Astrocyte (in vitro differentiated cells and primary cell): ENCODE data around the gene ACOX3. TPM values are rescaled to one million over a fixed set of nuclear protein-coding genes. Genes with fewer than 3 reads are reported as not detected.

Experiments used
- DNase-seq: peaks from one replicate; pipeline ENCODE4 v3.0.0-alpha.2; 2010; ENCODE audit warnings: low read depth
- FAIRE-seq: peaks from 2 replicates; lab custom pipeline; 2011; peaks lifted over from hg19 to GRCh38; lab: Jason Lieb, UNC
- H2AFZ ChIP-seq: 2 replicates; pipeline ENCODE4 v1.6.0; 2012; ENCODE audit warnings: low read depth, low read length, inconsistent platforms
- H3K27ac ChIP-seq: 2 replicates; pipeline ENCODE4 v1.5.1; 2011; ENCODE audit warnings: low read depth, low read length, inconsistent platforms
- H3K27me3 ChIP-seq: 2 replicates; pipeline ENCODE4 v1.6.0; 2011; ENCODE audit warnings: low read length, inconsistent platforms; ENCODE audit not compliant: insufficient read depth
- H3K36me3 ChIP-seq: 2 replicates; pipeline ENCODE4 v1.5.1; 2011; ENCODE audit warnings: low read length, inconsistent platforms; ENCODE audit not compliant: insufficient read depth
- H3K4me1 ChIP-seq: 2 replicates; pipeline ENCODE4 v1.5.1; 2011; ENCODE audit warnings: low read length, inconsistent platforms; ENCODE audit not compliant: insufficient read depth
- H3K4me2 ChIP-seq: 2 replicates; pipeline ENCODE4 v1.6.0; 2012; ENCODE audit warnings: low read length, inconsistent platforms
- H3K4me3 ChIP-seq: 2 replicates; pipeline ENCODE4 v1.5.1; 2011; ENCODE audit warnings: low read depth, mild to moderate bottlenecking, low read length, inconsistent platforms; ENCODE audit not compliant: insufficient read depth
- H3K79me2 ChIP-seq: 2 replicates; pipeline ENCODE4 v1.6.0; 2012; ENCODE audit warnings: mild to moderate bottlenecking, low read length, inconsistent platforms; ENCODE audit not compliant: insufficient read depth
- H3K9ac ChIP-seq: 2 replicates; pipeline ENCODE4 v1.6.0; 2012; ENCODE audit warnings: mild to moderate bottlenecking, low read length, inconsistent platforms
- H3K9me3 ChIP-seq: 2 replicates; pipeline ENCODE4 v1.5.1; 2012; ENCODE audit warnings: low read depth, mild to moderate bottlenecking, low read length, inconsistent platforms; ENCODE audit not compliant: insufficient read depth
- H4K20me1 ChIP-seq: 2 replicates; pipeline ENCODE4 v1.6.0; 2012; ENCODE audit warnings: low read length, inconsistent platforms; ENCODE audit not compliant: insufficient read depth
- H3K27ac Mint-ChIP-seq: one replicate; pipeline ENCODE4 v1.8.0; 2021; ENCODE audit warnings: mild to moderate bottlenecking, mixed read lengths; ENCODE audit not compliant: unreplicated experiment
- H3K27me3 Mint-ChIP-seq: one replicate; pipeline ENCODE4 v1.8.0; 2021; ENCODE audit warnings: low read depth, mixed read lengths; ENCODE audit not compliant: unreplicated experiment
- H3K36me3 Mint-ChIP-seq: one replicate; pipeline ENCODE4 v1.8.0; 2021; ENCODE audit warnings: low read depth, mixed read lengths; ENCODE audit not compliant: unreplicated experiment
- H3K4me1 Mint-ChIP-seq: one replicate; pipeline ENCODE4 v1.8.0; 2021; ENCODE audit warnings: low read depth, mixed read lengths; ENCODE audit not compliant: unreplicated experiment
- H3K4me3 Mint-ChIP-seq: one replicate; pipeline ENCODE4 v1.8.0; 2021; ENCODE audit warnings: mild to moderate bottlenecking, moderate library complexity, mixed read lengths; ENCODE audit not compliant: unreplicated experiment
- H3K9me3 Mint-ChIP-seq: one replicate; pipeline ENCODE4 v1.8.0; 2021; ENCODE audit warnings: mild to moderate bottlenecking, mixed read lengths; ENCODE audit not compliant: unreplicated experiment
- EZH2 ChIP-seq: IDR thresholded peaks from 2 replicates; pipeline ENCODE4 v1.6.1; 2012; ENCODE audit warnings: mild to moderate bottlenecking, low read length, inconsistent platforms; ENCODE audit not compliant: insufficient read depth
- total RNA-seq: library from RNA; stranded (reverse); gene quantifications from 2 replicates; pipeline ENCODE4 v1.2.1, GENCODE V29; 2021
- TF ChIP-seq, protein P1 (sequence below): IDR thresholded peaks from 2 replicates; pipeline ENCODE4 v1.5.1; 2011; ENCODE audit warnings: low read depth, mild to moderate bottlenecking, inconsistent platforms, low read length, moderate library complexity; ENCODE audit not compliant: insufficient read depth

ACOX3 gene
- total RNA-seq, 1 donor from 2014 or later = 45.6 TPM

DNA sequence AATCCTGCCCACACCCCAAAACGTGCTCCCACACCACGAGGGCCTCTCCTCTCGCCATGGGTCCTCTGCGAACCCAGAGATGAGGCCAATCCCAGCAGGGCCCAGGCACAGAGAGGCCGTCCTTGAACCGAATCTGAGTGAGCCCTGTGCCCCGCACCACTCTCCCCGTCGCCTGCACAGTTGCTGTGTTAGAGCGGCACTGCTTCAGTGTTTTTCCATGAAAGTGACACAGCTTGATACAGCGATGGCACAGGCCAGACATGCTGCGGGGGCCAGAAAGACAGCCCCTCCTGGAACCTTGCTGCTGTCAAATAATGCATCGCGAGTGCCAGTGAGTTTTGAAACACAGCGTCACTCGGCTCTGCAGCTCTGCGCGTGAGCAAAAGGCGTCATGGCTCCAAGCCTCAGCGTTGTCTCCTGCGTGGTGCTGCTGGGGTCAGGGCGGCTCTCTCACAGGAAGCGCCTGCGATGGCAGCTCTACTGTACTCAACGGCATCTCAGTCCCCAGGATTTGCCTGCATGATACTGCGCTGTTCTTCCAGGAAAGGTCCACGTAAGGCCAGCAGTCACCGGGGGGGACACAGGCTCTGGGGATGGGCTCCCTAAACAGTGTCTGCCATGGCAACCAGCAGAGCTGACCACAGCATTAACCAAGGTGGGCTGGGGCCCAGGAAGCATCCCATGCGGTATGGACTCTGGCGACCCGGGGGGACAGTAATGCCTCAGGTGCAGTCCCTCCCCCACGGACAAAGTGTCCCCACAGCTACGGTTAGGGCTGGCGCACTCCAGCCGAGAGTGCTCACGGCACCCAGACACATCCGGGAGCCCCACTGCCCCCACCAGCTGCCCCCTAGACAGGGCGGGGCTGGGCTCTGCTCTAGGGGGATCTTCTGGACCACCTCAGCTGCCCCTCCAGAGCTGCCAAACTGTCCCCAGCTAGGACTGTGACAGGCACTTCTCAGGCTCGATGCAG lies 63.1 kb downstream of the ACOX3 start:
- Mint-ChIP-seq H3K36me3 (peaks cover 10% of the 10 kb centered on the region), H3K4me3 (no peak overlapping the region), H3K9me3 (no peaks in the 10 kb centered on the region), H3K27me3 (no peaks in the 10 kb centered on the region), H3K4me1 (no peaks in the 10 kb centered on the region), H3K27ac (no peak overlapping the region)
- FAIRE-seq (no peak), DNase-seq (no peak)
- H3K79me2 ChIP-seq = no peaks in the 10 kb centered on the region
- H3K4me1 ChIP-seq = peaks cover 3% of the 10 kb centered on the region
- no peaks in the 10 kb centered on the region for H4K20me1 ChIP-seq
- H3K9me3 ChIP-seq = no peaks in the 10 kb centered on the region
- H2AFZ ChIP-seq = no peak overlapping the region
- no peaks in the 10 kb centered on the region for H3K27me3 ChIP-seq
- no peak overlapping the region for H3K4me3 ChIP-seq
- no peak overlapping the region for H3K4me2 ChIP-seq
- H3K27ac ChIP-seq = no peak overlapping the region
- TF ChIP-seq EZH2 = no peak
- TF ChIP-seq, protein P1, sequence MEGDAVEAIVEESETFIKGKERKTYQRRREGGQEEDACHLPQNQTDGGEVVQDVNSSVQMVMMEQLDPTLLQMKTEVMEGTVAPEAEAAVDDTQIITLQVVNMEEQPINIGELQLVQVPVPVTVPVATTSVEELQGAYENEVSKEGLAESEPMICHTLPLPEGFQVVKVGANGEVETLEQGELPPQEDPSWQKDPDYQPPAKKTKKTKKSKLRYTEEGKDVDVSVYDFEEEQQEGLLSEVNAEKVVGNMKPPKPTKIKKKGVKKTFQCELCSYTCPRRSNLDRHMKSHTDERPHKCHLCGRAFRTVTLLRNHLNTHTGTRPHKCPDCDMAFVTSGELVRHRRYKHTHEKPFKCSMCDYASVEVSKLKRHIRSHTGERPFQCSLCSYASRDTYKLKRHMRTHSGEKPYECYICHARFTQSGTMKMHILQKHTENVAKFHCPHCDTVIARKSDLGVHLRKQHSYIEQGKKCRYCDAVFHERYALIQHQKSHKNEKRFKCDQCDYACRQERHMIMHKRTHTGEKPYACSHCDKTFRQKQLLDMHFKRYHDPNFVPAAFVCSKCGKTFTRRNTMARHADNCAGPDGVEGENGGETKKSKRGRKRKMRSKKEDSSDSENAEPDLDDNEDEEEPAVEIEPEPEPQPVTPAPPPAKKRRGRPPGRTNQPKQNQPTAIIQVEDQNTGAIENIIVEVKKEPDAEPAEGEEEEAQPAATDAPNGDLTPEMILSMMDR = no peak
- H3K9ac ChIP-seq = no peak overlapping the region
- H3K36me3 ChIP-seq = no peaks in the 10 kb centered on the region

DNA sequence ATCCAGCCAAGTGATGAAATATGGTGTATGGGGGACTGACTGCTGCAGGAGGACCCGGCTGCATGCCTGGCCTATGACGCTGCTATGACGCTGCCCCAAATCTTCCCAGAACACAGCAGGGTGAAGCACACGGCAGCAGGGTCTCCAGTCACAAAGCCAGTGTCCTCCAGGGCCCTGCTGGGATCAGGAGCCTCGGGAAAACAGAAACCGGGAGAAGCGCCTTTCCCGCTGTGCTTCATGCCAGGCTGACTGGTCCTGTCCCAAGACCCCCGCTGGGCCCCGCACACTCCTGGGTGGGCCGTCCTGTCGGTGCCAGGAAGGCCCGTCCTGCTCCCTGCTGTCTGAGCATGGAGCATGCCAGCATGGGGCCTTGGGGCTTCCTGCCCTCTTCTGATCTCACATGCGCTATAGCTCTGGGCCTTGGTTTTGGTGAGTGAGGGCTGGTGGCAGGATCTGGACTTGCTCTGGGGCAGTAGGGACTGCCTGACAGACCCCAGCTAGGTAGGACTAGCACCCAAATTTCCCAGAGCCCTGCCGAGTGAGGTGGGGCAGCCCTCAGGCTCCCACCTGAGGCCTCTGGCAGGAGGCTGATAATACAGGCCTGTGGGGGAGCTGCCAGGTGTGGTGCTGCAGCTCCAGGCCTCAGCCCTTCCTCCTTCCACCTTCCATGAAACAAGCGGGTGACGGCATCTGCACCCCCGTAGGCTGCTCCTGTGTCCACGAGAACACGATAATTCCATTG lies 64.0 kb downstream of the ACOX3 start:
- H3K36me3 ChIP-seq = no peaks in the 10 kb centered on the region
- no peaks in the 10 kb centered on the region for H4K20me1 ChIP-seq
- no peak overlapping the region for H3K4me2 ChIP-seq
- H3K36me3 Mint-ChIP-seq = peaks cover 13% of the 10 kb centered on the region
- H3K9ac ChIP-seq = no peak overlapping the region
- no peaks in the 10 kb centered on the region for H3K9me3 ChIP-seq
- DNase-seq = no peak
- no peaks in the 10 kb centered on the region for H3K27me3 Mint-ChIP-seq
- no peak for TF ChIP-seq EZH2
- no peak overlapping the region for H3K4me3 ChIP-seq
- H3K79me2 ChIP-seq = no peaks in the 10 kb centered on the region
- H2AFZ ChIP-seq = no peak overlapping the region
- no peak for FAIRE-seq
- H3K4me1 ChIP-seq = peaks cover 3% of the 10 kb centered on the region
- H3K9me3 Mint-ChIP-seq = no peaks in the 10 kb centered on the region
- H3K27me3 ChIP-seq = no peaks in the 10 kb centered on the region
- no peaks in the 10 kb centered on the region for H3K4me1 Mint-ChIP-seq
- no peak overlapping the region for H3K4me3 Mint-ChIP-seq
- no peak overlapping the region for H3K27ac Mint-ChIP-seq
- H3K27ac ChIP-seq = no peak overlapping the region

- TF ChIP-seq EZH2 = no peak
- TF ChIP-seq, protein P1 = no peak
- Histone ChIP-seq H2AFZ (no peak overlapping the region), H4K20me1 (no peaks in the 10 kb centered on the region), H3K27ac (no peak overlapping the region), H3K4me2 (no peak overlapping the region), H3K36me3 (no peaks in the 10 kb centered on the region), H3K4me1 (peaks cover 3% of the 10 kb centered on the region), H3K27me3 (no peaks in the 10 kb centered on the region), H3K4me3 (no peak overlapping the region), H3K79me2 (no peaks in the 10 kb centered on the region), H3K9ac (no peak overlapping the region), H3K9me3 (no peaks in the 10 kb centered on the region)
- no peaks in the 10 kb centered on the region for H3K27me3 Mint-ChIP-seq
- H3K4me3 Mint-ChIP-seq = no peak overlapping the region
- H3K9me3 Mint-ChIP-seq = no peaks in the 10 kb centered on the region
- H3K27ac Mint-ChIP-seq = no peak overlapping the region
- peaks cover 12% of the 10 kb centered on the region for H3K36me3 Mint-ChIP-seq
- DNase-seq (no peak), FAIRE-seq (no peak)
- H3K4me1 Mint-ChIP-seq = no peaks in the 10 kb centered on the region
Measured at GRCh38 chr4:8374851-8375649, 65.5 kb downstream of the ACOX3 start.
